Esophagus squamous epithelium (tissue), 4 donors: ENCODE measurements around the gene SIGLEC9.

ENCODE experiments used
- CTCF ChIP-seq, 6 experiments: fragments of 450-650 bp in 4 of 6; fragments of 200-600 bp in 2 of 6; sonication (generic) in 2 of 6; IDR thresholded peaks; one replicate each; pipeline ENCODE4 v1.5.1; 2016 to 2019; ENCODE audit warnings: antibody characterized with exemption in 6 of 6, mild to moderate bottlenecking in 4 of 6, moderate library complexity in 4 of 6
- POLR2A ChIP-seq, 4 donors: fragments of 450-650 bp; IDR thresholded peaks; one replicate each; pipeline ENCODE4 v1.6.1; 2017; ENCODE audit warnings: antibody characterized with exemption in 4 of 4, mild to moderate bottlenecking in 4 of 4, moderate library complexity in 3 of 4

GRCh38 chr19:51090471-51090870 lies 34.2 kb upstream of the SIGLEC9 start:
- TF ChIP-seq CTCF (IDR thresholded peaks at IDR 0.05) (no peak), POLR2A (IDR thresholded peaks at IDR 0.05) (no peak)
